ENCODE measurements around the gene ATP23. TPM values are rescaled to one million over a fixed set of nuclear protein-coding genes. Genes with fewer than 3 reads are reported as not detected.
A peak's percentile ranks its signal among the peaks of the same experiment; 100 is the strongest.

Gene ATP23
- polyA plus RNA-seq, 1 of the 3 experiments (the other 2 are of a cell fraction), result 6.4 TPM

- no peak for TF ChIP-seq SMC3 (IDR thresholded peaks at IDR 0.05; ENCODE audit: low read depth, low read length)
- peak; percentile 47; the same call in 1 of the 2 replicates for TF ChIP-seq RXRA (IDR thresholded peaks at IDR 0.05; ENCODE audit: borderline replicate concordance, low read depth)
- TF ChIP-seq EP300 (IDR thresholded peaks at IDR 0.05; ENCODE audit: borderline replicate concordance in 1 of 2, low read depth in 1 of 2, low read length in 1 of 2), result peak; percentile 13 to 53; a peak in 2 of 4 replicates
- TF ChIP-seq GATA2 (CRISPR knock-in tag; IDR thresholded peaks at IDR 0.05), result no peak
- TF ChIP-seq RFX5 (IDR thresholded peaks at IDR 0.05; ENCODE audit: low read length), result no peak
- TF ChIP-seq ELF1 (IDR thresholded peaks at IDR 0.05), result no peak
- TF ChIP-seq TCF12 (IDR thresholded peaks at IDR 0.05), result peak; percentile 39
- no peak for TF ChIP-seq JUND (IDR thresholded peaks at IDR 0.05)
- no peak for TF ChIP-seq GABPA (IDR thresholded peaks at IDR 0.05; ENCODE audit: low read depth)
- TF ChIP-seq FOSL2 (IDR thresholded peaks at IDR 0.05; ENCODE audit: borderline replicate concordance, low read depth), result peak; percentile 19; the same call in 1 of the 2 replicates
- peak; percentile 43; the same call in 1 of the 2 replicates for TF ChIP-seq TAF1 (IDR thresholded peaks at IDR 0.05; ENCODE audit: borderline replicate concordance, low read depth, low read length)
- no peak for TF ChIP-seq NRF1 (IDR thresholded peaks at IDR 0.05; ENCODE audit: low read depth, low read length)
- no peak for TF ChIP-seq EZH2phosphoT487 (IDR thresholded peaks at IDR 0.05; ENCODE audit: borderline replicate concordance, low read depth)
- 0 out of 2 replicates have a peak, but pooled peaks have one; percentile 21 for TF ChIP-seq YY1 (IDR thresholded peaks at IDR 0.05; ENCODE audit: low read depth)
- TF ChIP-seq MEF2A (IDR thresholded peaks at IDR 0.05; ENCODE audit: borderline replicate concordance, low read depth), result no peak
- TF ChIP-seq CTCF (IDR thresholded peaks at IDR 0.05), result 0 out of 2 replicates have a peak, but pooled peaks have one; percentile 7
- peak; percentile 84 for TF ChIP-seq NFIC (IDR thresholded peaks at IDR 0.05; ENCODE audit: borderline replicate concordance)
- peak; percentile 18 for TF ChIP-seq CHD2 (IDR thresholded peaks at IDR 0.05; ENCODE audit: low read length, partially characterized antibody)
- TF ChIP-seq IRF3 (IDR thresholded peaks at IDR 0.05; ENCODE audit: low read depth, low read length), result no peak
- peak; percentile 22; the same call in 1 of the 2 replicates for TF ChIP-seq MXI1 (IDR thresholded peaks at IDR 0.05; ENCODE audit: low read depth, low read length)
- no peak for TF ChIP-seq RAD21 (IDR thresholded peaks at IDR 0.05; ENCODE audit: low read length)
- no peak for TF ChIP-seq FOXJ3 (CRISPR knock-in tag; IDR thresholded peaks at IDR 0.05)
- no peak for TF ChIP-seq MAX (IDR thresholded peaks at IDR 0.05; ENCODE audit: low read depth)
- TF ChIP-seq FOXM1 (IDR thresholded peaks at IDR 0.05; ENCODE audit: low read depth), result peak; percentile 66
- no peak for TF ChIP-seq SIN3A (IDR thresholded peaks at IDR 0.05; ENCODE audit: borderline replicate concordance, low read depth, low read length)
- TF ChIP-seq ZBTB33 (IDR thresholded peaks at IDR 0.05; ENCODE audit: borderline replicate concordance, low read depth), result no peak
- peak; percentile 4; the same call in 1 of the 2 replicates for TF ChIP-seq RCOR1 (IDR thresholded peaks at IDR 0.05; ENCODE audit: low read length)
- TF ChIP-seq PBX3 (IDR thresholded peaks at IDR 0.05), result peak; percentile 31; the same call in 1 of the 2 replicates
Observed at GRCh38 chr12:57893431-57894353, 47.7 kb upstream of the ATP23 start (continued).
